Activated CD8-positive, alpha-beta memory T cell treated with anti-CD3 and anti-CD28 coated beads, Interleukin-2, amount 50 U/mL, for 1 hour (primary cell): ENCODE results near the gene SLC9A6.

ENCODE experiments used
- DNase-seq: peaks from one replicate; pipeline ENCODE4 v3.0.0-alpha.2; 2020; ENCODE audit errors: extremely low read depth

The SLC9A6 gene

GRCh38 chrX:135985157-135985972, at the start of gene SLC9A6:
SLC9A6 (plus strand) TSS chrX:135985435; CDS start chrX:135985659, 224 bp downstream.
- DNase-seq, result no peak

GRCh38 chrX:135944486-135944885, 40.7 kb upstream of the SLC9A6 start:
- no peak for DNase-seq

GRCh38 chrX:135951291-135951690, 33.9 kb upstream of the SLC9A6 start:
- DNase-seq, result no peak

GRCh38 chrX:135973025-135973547, 12.1 kb upstream of the SLC9A6 start:
- no peak for DNase-seq

GRCh38 chrX:135973548-135974278, 11.5 kb upstream of the SLC9A6 start, which contains the start of gene MMGT1:
MMGT1 (minus strand) TSS chrX:135973988; CDS start chrX:135973675, 313 bp downstream.
- peak; percentile 60 for DNase-seq

GRCh38 chrX:135974279-135974856, 10.9 kb upstream of the SLC9A6 start:
- peak; percentile 58 for DNase-seq

GRCh38 chrX:135975421-135975820, 9.8 kb upstream of the SLC9A6 start:
- no peak for DNase-seq

- DNase-seq, result no peak
These were observed 7.6 kb upstream of the SLC9A6 start for GRCh38 chrX:135977611-135978010.

- no peak for DNase-seq
These were observed 4.2 kb upstream of the SLC9A6 start for GRCh38 chrX:135981010-135981409.

- no peak for DNase-seq
These were observed 3.6 kb upstream of the SLC9A6 start for GRCh38 chrX:135981668-135982067.

GRCh38 chrX:135982860-135983259, 2.4 kb upstream of the SLC9A6 start:
- no peak for DNase-seq

GRCh38 chrX:135984256-135984655, 979 bp upstream of the SLC9A6 start:
- DNase-seq, result no peak

- no peak for DNase-seq
These were observed 461 bp upstream of the SLC9A6 start for GRCh38 chrX:135984791-135985156.

- no peak for DNase-seq
These were observed 707 bp downstream of the SLC9A6 start for GRCh38 chrX:135985973-135986310.

- no peak for DNase-seq
These were observed 3.0 kb downstream of the SLC9A6 start for GRCh38 chrX:135988245-135988644.

- no peak for DNase-seq
These were observed 29.8 kb downstream of the SLC9A6 start for GRCh38 chrX:136015016-136015415.

- no peak for DNase-seq
These were observed 31.6 kb downstream of the SLC9A6 start for GRCh38 chrX:136016881-136017280.

- DNase-seq, result no peak
These were observed 34.0 kb downstream of the SLC9A6 start for GRCh38 chrX:136019226-136019625.

- no peak for DNase-seq
These were observed 35.9 kb downstream of the SLC9A6 start for GRCh38 chrX:136021160-136021559.

- DNase-seq, result no peak
These were observed 36.7 kb downstream of the SLC9A6 start for GRCh38 chrX:136021903-136022302.

GRCh38 chrX:136025091-136025490, 39.9 kb downstream of the SLC9A6 start:
- no peak for DNase-seq

GRCh38 chrX:136028383-136028984, 43.2 kb downstream of the SLC9A6 start:
- DNase-seq, result no peak
